Measurements from ENCODE around the gene DHX34.

DHX34 gene

GRCh38 chr19:47315125-47315821 is 33.8 kb upstream of the DHX34 start:
- DNase-seq (ENCODE audit: low spot score) = no peak
- TF ChIP-seq CTCF (IDR thresholded peaks at IDR 0.05; ENCODE audit: borderline replicate concordance, control extremely low read depth, extremely low read depth, insufficient read depth, missing control alignments) = no peak
- in situ Hi-C loops (cut with MboI; ENCODE audit: low sequenced_read_pairs, unreplicated experiment) = no loop called here

- no peak for DNase-seq (ENCODE audit: low spot score)
- no peak for TF ChIP-seq CTCF (IDR thresholded peaks at IDR 0.05; ENCODE audit: borderline replicate concordance, control extremely low read depth, extremely low read depth, insufficient read depth, missing control alignments)
- in situ Hi-C loops (cut with MboI; ENCODE audit: low sequenced_read_pairs, unreplicated experiment) = no loop called here
These were observed 32.6 kb upstream of the DHX34 start for GRCh38 chr19:47316513-47316912.

DNA sequence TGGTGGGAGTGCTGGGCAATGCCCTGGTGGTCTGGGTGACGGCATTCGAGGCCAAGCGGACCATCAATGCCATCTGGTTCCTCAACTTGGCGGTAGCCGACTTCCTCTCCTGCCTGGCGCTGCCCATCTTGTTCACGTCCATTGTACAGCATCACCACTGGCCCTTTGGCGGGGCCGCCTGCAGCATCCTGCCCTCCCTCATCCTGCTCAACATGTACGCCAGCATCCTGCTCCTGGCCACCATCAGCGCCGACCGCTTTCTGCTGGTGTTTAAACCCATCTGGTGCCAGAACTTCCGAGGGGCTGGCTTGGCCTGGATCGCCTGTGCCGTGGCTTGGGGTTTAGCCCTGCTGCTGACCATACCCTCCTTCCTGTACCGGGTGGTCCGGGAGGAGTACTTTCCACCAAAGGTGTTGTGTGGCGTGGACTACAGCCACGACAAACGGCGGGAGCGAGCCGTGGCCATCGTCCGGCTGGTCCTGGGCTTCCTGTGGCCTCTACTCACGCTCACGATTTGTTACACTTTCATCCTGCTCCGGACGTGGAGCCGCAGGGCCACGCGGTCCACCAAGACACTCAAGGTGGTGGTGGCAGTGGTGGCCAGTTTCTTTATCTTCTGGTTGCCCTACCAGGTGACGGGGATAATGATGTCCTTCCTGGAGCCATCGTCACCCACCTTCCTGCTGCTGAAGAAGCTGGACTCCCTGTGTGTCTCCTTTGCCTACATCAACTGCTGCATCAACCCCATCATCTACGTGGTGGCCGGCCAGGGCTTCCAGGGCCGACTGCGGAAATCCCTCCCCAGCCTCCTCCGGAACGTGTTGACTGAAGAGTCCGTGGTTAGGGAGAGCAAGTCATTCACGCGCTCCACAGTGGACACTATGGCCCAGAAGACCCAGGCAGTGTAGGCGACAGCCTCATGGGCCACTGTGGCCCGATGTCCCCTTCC is 28.9 kb upstream of the DHX34 start:
- in situ Hi-C loops (cut with MboI; ENCODE audit: low sequenced_read_pairs, unreplicated experiment) = no loop called here
- DNase-seq (ENCODE audit: low spot score) = no peak
- no peak for TF ChIP-seq CTCF (IDR thresholded peaks at IDR 0.05; ENCODE audit: borderline replicate concordance, control extremely low read depth, extremely low read depth, insufficient read depth, missing control alignments)

GRCh38 chr19:47321630-47322029 is 27.5 kb upstream of the DHX34 start:
- in situ Hi-C loops (cut with MboI; ENCODE audit: low sequenced_read_pairs, unreplicated experiment) = no loop called here
- DNase-seq (ENCODE audit: low spot score) = no peak

DNA sequence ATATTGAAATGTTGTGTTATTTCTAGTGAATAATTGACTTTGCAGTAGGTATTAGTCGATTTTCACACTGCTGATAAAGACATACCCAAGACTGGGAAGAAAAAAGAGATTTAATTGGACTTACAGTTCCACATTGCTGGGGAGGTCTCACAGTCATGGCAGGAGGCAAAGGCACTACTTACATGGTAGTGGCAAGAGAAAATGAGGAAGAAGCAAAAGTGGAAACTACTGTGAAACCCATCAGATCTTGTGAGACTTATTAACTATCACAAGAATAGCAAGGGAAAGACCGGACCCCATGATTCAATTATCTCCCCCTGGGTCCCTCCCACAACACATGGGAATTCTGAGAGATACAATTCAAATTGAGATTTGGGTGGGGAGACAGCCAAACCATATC is 27.1 kb upstream of the DHX34 start:
- no peak for TF ChIP-seq CTCF (IDR thresholded peaks at IDR 0.05; ENCODE audit: borderline replicate concordance, control extremely low read depth, extremely low read depth, insufficient read depth, missing control alignments)
- DNase-seq (ENCODE audit: low spot score) = no peak
- in situ Hi-C loops (cut with MboI; ENCODE audit: low sequenced_read_pairs, unreplicated experiment) = no loop called here

More at GRCh38 chr19:47321630-47322029, 27.5 kb upstream of the DHX34 start:
- TF ChIP-seq CTCF (IDR thresholded peaks at IDR 0.05; ENCODE audit: borderline replicate concordance, control extremely low read depth, extremely low read depth, insufficient read depth, missing control alignments) = no peak

- no peak for DNase-seq (ENCODE audit: low spot score)
- no peak for TF ChIP-seq CTCF (IDR thresholded peaks at IDR 0.05; ENCODE audit: borderline replicate concordance, control extremely low read depth, extremely low read depth, insufficient read depth, missing control alignments)
- in situ Hi-C loops (cut with MboI; ENCODE audit: low sequenced_read_pairs, unreplicated experiment) = no loop called here
These were observed 25.7 kb upstream of the DHX34 start for GRCh38 chr19:47323409-47323808.
